ENCODE measurements around the gene E4F1.
"Not testable (repeated sequence)": the region's sequence is repeated elsewhere in the genome, so short reads cannot be mapped to it uniquely, and the experiment has no call there.

DNA sequence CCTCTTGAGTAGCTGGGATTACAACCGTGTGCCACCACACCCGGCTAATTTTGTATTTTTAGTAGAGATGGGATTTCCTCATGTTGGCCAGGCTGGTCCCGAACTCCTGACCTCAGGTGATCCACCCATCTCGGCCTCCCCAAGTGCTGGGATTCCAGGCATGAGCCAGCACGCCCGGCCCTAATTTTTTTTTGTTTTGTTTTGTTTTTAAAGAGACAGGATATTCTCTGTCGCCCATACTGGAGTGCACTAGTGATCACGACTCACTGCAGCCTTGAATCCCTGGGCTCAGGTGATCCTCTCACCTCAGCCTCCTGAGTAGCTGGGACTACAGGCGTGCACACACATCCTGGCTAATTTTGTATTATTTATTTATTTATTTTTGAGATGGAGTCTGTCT, 16.9 kb downstream of the E4F1 start:
- TF ChIP-seq, protein P1, sequence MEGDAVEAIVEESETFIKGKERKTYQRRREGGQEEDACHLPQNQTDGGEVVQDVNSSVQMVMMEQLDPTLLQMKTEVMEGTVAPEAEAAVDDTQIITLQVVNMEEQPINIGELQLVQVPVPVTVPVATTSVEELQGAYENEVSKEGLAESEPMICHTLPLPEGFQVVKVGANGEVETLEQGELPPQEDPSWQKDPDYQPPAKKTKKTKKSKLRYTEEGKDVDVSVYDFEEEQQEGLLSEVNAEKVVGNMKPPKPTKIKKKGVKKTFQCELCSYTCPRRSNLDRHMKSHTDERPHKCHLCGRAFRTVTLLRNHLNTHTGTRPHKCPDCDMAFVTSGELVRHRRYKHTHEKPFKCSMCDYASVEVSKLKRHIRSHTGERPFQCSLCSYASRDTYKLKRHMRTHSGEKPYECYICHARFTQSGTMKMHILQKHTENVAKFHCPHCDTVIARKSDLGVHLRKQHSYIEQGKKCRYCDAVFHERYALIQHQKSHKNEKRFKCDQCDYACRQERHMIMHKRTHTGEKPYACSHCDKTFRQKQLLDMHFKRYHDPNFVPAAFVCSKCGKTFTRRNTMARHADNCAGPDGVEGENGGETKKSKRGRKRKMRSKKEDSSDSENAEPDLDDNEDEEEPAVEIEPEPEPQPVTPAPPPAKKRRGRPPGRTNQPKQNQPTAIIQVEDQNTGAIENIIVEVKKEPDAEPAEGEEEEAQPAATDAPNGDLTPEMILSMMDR (IDR thresholded peaks at IDR 0.05; ENCODE audit: low read depth, low read length, missing input control), result not testable (repeated sequence)
- TF ChIP-seq, protein P2, sequence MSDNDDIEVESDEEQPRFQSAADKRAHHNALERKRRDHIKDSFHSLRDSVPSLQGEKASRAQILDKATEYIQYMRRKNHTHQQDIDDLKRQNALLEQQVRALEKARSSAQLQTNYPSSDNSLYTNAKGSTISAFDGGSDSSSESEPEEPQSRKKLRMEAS (IDR thresholded peaks at IDR 0.05), result not testable (repeated sequence)
- TF ChIP-seq HNF4A (conservative IDR thresholded peaks at IDR 0.05); RAD21 (IDR thresholded peaks at IDR 0.05); GABPA (IDR thresholded peaks at IDR 0.05 in 1 of 2, conservative IDR thresholded peaks at IDR 0.05 in 1 of 2); TAF1 (conservative IDR thresholded peaks at IDR 0.05); EGR1 (IDR thresholded peaks at IDR 0.05; ENCODE audit: low read depth in 2 of 2); FOXA1 (IDR thresholded peaks at IDR 0.05); SP1 (IDR thresholded peaks at IDR 0.05); JUND (IDR thresholded peaks at IDR 0.05); NR2F2 (IDR thresholded peaks at IDR 0.05): not testable (repeated sequence)
- TF ChIP-seq, protein P3, sequence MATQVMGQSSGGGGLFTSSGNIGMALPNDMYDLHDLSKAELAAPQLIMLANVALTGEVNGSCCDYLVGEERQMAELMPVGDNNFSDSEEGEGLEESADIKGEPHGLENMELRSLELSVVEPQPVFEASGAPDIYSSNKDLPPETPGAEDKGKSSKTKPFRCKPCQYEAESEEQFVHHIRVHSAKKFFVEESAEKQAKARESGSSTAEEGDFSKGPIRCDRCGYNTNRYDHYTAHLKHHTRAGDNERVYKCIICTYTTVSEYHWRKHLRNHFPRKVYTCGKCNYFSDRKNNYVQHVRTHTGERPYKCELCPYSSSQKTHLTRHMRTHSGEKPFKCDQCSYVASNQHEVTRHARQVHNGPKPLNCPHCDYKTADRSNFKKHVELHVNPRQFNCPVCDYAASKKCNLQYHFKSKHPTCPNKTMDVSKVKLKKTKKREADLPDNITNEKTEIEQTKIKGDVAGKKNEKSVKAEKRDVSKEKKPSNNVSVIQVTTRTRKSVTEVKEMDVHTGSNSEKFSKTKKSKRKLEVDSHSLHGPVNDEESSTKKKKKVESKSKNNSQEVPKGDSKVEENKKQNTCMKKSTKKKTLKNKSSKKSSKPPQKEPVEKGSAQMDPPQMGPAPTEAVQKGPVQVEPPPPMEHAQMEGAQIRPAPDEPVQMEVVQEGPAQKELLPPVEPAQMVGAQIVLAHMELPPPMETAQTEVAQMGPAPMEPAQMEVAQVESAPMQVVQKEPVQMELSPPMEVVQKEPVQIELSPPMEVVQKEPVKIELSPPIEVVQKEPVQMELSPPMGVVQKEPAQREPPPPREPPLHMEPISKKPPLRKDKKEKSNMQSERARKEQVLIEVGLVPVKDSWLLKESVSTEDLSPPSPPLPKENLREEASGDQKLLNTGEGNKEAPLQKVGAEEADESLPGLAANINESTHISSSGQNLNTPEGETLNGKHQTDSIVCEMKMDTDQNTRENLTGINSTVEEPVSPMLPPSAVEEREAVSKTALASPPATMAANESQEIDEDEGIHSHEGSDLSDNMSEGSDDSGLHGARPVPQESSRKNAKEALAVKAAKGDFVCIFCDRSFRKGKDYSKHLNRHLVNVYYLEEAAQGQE (IDR thresholded peaks at IDR 0.05), result not testable (repeated sequence)
- TF ChIP-seq, protein P4, sequence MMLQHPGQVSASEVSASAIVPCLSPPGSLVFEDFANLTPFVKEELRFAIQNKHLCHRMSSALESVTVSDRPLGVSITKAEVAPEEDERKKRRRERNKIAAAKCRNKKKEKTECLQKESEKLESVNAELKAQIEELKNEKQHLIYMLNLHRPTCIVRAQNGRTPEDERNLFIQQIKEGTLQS (IDR thresholded peaks at IDR 0.05), result not testable (repeated sequence)
